GM21367 (cell line): ENCODE data around the gene CNGA4.
"Not testable (repeated sequence)": the region's sequence is repeated elsewhere in the genome, so short reads cannot be mapped to it uniquely, and the experiment has no call there.

ENCODE experiments used
- ATAC-seq: cut with Tn5 transposase; IDR thresholded peaks from one replicate; pipeline ENCODE4 v1.9.1; 2021; ENCODE audit not compliant: unreplicated experiment

The CNGA4 gene

GRCh38 chr11:6225024-6225423 lies 13.9 kb upstream of the CNGA4 start:
- ATAC-seq = no peak

DNA sequence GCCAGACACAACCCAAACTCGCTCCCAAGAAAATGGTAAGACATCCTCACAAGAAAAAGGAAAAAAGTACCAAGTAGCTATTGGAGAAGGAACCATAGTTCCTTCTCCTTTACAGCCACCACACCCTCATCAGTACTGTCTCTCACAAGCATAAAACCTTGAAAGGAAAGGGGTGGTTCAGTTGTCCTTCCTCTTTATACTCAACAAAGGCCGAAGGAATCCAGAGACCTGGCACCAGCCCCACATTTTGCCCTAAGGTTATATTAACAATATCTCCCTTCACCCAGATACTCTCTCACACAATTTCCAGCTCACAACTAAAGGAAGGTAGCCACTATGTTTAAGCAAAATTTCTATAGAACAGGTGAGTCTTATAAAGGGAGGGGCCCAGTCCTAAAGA lies 13.0 kb upstream of the CNGA4 start:
- no peak for ATAC-seq

DNA sequence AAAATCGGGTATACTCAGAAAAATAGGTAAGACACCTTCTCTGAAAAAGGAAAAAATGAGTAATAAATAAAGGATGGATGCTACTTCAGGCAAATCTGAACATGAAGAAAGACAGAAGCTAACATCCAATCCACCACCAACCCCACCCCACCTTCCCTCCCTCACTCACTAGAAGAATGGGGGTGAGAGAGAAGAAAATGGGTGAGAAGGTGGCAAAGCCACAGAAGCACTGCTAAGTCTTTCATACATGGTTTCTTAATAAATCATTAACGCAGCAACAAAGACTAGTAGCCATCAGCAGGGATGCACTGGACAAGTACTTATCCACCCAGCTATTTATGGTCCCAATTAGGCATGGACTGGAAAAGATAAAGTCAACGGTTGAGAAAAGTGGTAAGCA lies 10.4 kb upstream of the CNGA4 start:
- ATAC-seq = no peak

GRCh38 chr11:6229911-6230310 lies 9.0 kb upstream of the CNGA4 start:
- no peak for ATAC-seq

DNA sequence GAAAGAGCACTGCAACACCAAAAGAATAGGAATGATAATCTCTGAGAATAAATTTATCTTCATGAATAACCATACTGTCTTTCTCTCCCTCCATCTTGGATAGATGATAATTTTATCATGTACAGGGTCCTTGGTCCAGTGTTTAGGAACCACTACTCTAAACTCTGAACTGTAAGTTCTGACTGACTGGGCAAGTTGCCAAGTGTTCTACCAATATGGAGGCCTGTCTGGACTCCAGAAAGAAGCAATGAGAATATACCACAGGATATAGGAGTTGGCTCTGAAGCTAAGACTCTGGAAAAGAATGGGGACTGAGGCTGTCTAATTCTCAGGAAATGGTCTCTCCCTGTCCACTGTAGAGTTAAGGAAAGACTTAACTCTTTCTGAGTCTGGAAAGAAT lies 6.0 kb upstream of the CNGA4 start:
- no peak for ATAC-seq

- no peak for ATAC-seq
Observed at GRCh38 chr11:6233984-6234386, 4.9 kb upstream of the CNGA4 start.

DNA sequence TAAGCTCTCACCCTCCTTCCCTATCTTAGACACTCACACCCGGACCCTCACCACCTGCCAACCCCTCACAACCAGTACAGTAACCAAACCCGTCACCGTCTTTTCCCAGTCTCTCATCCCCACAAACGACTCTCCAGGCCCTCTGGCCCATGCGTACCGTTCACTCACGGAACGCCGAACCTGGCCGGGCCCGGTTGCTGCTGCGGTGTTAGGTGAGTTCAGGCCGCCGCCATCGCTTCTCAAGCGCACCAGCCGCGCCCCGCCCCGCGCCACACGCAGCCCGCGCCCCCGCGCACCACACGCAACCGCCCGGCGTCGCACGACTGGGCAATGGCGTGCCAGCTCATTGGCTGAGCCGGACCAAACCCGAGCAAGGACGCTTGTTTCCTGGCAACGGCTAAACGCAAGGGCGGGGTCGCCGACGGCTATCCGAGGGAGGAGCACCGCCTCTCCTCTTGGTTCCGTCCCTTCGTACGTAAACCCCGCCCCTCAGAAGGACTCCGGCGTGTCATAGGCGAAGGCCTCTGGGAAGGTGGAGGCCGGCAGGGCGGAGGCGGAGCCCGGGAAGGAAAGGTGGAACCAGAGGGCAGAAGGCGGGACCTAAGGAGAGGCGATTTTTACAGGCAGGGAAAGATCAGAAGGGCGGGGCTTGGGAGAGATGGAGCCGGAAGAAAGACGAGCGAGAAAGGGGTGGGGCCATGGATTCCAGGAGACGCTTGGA lies 4.3 kb upstream of the CNGA4 start, which contains the start of gene FHIP1B:
Gene FHIP1B, minus strand, starts transcription at position 250 of the 721 bp plus-strand sequence. CDS start 10,120 bp downstream, outside the sequence.
- peak; percentile 94 for ATAC-seq

DNA sequence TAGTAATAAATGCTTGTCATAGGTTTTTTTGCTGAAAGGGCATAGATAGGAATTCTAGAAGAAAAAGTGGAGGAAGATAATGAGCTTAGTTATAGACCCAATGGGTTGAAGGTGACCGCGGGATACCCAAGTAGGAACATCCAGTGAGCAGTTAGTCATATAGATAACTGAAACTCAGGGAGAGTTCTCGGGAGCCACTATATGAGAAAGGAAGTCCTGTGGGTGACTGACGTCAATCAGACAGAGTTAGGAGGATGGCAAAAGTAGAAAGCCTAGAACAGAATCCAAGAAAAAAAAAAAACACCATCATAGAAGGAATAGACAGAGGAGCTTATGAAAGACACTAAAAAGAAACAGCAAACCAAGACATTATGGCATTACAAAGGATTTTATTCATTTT lies 1.6 kb upstream of the CNGA4 start:
- ATAC-seq = no peak

DNA sequence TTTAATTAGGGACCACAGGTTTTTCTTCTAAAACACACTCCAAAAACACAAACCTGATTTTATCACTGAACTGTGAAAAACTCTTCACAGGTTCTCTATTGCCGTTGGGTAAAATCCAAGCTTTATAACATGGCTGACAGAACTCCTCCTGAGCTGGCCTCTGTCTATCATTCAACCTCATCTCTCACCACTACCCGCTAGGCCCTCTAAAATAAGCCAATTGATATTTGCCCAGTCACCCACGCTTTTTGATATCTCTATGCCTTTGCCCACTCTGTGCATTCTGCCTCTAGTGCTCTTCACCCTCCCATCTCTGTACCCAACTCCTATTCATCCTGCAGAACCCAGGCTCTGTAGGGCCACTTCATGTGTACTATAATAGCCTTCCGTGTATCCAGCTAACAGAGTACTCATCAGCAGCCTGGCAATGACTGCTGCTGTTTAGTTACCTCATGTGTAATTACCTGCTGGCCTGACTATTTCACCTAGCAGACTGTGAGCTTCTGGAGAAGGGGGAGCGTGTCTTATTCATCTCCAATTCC lies 1.1 kb upstream of the CNGA4 start:
- no peak for ATAC-seq

DNA sequence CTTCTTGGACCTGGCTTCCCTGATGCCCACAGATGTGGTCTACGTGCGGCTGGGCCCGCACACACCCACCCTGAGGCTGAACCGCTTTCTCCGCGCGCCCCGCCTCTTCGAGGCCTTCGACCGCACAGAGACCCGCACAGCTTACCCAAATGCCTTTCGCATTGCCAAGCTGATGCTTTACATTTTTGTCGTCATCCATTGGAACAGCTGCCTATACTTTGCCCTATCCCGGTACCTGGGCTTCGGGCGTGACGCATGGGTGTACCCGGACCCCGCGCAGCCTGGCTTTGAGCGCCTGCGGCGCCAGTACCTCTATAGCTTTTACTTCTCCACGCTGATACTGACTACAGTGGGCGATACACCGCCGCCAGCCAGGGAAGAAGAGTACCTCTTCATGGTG lies 1.2 kb downstream of the CNGA4 start:
- no peak for ATAC-seq

- ATAC-seq = no peak
Observed at GRCh38 chr11:6240781-6241180, 1.9 kb downstream of the CNGA4 start.

- ATAC-seq = no peak
Observed at GRCh38 chr11:6241316-6241715, 2.4 kb downstream of the CNGA4 start.

DNA sequence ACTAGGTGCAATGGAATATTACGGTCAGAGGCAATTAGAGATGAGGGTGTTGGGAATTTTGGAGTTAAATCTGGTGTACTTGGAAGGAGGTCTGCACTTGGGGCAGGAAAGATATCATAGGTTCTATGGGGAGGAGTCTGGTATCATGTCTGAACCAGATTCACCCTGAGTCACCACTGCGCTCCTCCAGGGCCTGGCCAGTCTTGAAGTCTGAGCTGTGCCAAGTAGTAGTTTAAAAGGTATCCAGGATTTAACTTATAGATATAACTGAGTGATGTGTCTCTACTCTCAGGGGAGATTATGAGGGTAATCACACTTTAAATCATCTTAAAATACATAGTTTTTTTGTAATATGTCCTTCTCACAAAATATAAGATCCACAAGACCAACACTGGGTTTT lies 6.6 kb downstream of the CNGA4 start:
- no peak for ATAC-seq

DNA sequence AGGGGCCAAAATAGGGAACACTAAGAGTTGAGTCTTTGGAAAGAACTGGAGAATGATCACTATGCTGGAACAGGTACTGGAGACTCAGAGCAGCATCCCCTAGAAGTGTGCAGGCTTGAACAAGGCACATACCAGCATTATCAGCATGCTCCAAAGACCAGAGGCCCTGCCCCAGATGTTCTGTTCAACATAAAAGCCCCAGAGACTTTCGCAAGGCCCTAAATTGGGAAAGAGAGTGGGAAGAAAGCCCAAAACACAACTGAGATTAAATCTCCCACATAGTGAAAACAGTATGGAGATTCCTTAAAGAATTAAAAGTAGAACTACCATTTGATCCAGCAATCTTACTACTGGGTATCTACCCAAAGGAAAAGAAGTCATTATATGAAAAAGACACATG lies 9.4 kb downstream of the CNGA4 start:
- no peak for ATAC-seq

- not testable (repeated sequence) for ATAC-seq
Observed at GRCh38 chr11:6248897-6249296, 10.0 kb downstream of the CNGA4 start.

GRCh38 chr11:6249770-6250555 lies 11.1 kb downstream of the CNGA4 start:
- no peak for ATAC-seq

GRCh38 chr11:6251120-6251733 lies 12.3 kb downstream of the CNGA4 start:
- ATAC-seq = peak; percentile 91

DNA sequence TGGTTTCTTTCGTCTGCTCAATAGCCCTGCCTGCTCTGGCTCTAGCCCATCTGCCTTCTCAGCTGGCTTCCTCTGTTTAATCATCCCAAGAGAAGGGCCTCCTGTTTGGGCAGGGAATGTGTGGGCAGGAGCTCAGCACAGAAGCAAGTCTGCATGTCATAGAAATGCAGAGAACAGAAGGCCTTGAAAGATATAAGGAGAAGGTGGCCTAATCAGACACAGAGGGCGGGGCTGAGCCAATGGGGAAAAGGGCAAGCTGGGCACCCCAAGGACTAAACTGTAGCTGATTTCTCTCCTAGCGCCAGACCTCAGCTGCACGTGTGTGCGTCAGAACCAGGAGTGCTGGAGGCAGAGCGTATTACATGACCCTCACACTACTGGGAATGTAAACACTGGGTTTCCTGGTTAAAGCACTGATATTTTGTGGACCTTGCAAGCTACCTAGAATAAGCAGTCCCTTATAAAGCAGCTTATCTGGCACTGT lies 13.1 kb downstream of the CNGA4 start:
- no peak for ATAC-seq

GRCh38 chr11:6253197-6253596 lies 14.3 kb downstream of the CNGA4 start:
- ATAC-seq = no peak

- ATAC-seq = no peak
Observed at GRCh38 chr11:6258141-6258540, 19.3 kb downstream of the CNGA4 start.

GRCh38 chr11:6258571-6259081 lies 19.7 kb downstream of the CNGA4 start:
- no peak for ATAC-seq
